Measurements from ENCODE around the gene GSN.

DNA sequence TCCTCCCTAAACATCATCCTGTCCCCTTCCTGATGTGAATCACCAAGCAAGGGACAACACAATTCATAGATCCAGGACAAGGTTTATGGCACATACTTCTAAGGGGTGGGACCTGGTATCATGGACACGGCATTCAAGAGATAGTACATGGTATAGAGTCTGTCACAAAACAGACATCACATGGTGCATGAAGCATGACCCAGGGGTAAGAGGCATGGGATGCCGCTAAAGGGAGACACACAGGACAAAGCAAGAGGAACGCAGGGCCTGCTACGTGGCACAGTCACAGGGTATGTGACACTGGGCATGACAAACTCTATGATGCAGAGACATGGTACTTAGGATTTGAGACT lies 20.7 kb downstream of the GSN start:
- TF ChIP-seq, protein P1, sequence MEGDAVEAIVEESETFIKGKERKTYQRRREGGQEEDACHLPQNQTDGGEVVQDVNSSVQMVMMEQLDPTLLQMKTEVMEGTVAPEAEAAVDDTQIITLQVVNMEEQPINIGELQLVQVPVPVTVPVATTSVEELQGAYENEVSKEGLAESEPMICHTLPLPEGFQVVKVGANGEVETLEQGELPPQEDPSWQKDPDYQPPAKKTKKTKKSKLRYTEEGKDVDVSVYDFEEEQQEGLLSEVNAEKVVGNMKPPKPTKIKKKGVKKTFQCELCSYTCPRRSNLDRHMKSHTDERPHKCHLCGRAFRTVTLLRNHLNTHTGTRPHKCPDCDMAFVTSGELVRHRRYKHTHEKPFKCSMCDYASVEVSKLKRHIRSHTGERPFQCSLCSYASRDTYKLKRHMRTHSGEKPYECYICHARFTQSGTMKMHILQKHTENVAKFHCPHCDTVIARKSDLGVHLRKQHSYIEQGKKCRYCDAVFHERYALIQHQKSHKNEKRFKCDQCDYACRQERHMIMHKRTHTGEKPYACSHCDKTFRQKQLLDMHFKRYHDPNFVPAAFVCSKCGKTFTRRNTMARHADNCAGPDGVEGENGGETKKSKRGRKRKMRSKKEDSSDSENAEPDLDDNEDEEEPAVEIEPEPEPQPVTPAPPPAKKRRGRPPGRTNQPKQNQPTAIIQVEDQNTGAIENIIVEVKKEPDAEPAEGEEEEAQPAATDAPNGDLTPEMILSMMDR (IDR thresholded peaks at IDR 0.05; ENCODE audit: low read depth, low read length, poor library complexity, severe bottlenecking), result no peak
- no peak for TF ChIP-seq EZH2phosphoT487 (IDR thresholded peaks at IDR 0.05; ENCODE audit: borderline replicate concordance, low read length)
